NCI-H446 (cell line): ENCODE results near the gene FMN1.

Experiments used
- DNase-seq, 2 experiments: peaks; one replicate each; lab custom pipeline; 2025; lab: John Stamatoyannopoulos, UW

The FMN1 gene

GRCh38 chr15:32928876-32929275 is 265.6 kb downstream of the FMN1 start:
- no peak for DNase-seq

- no peak for DNase-seq
These were observed 267.4 kb downstream of the FMN1 start for GRCh38 chr15:32927124-32927523.

GRCh38 chr15:32923176-32923575 is 271.3 kb downstream of the FMN1 start:
- DNase-seq: no peak

- no peak for DNase-seq
These were observed 272.0 kb downstream of the FMN1 start for GRCh38 chr15:32922541-32922940.

GRCh38 chr15:32919749-32920414 is 274.6 kb downstream of the FMN1 start:
- no peak for DNase-seq

GRCh38 chr15:32918547-32918946 is 276.0 kb downstream of the FMN1 start:
- DNase-seq: no peak

GRCh38 chr15:32910839-32911238 is 283.7 kb downstream of the FMN1 start:
- no peak for DNase-seq

GRCh38 chr15:32909431-32909830 is 285.1 kb downstream of the FMN1 start:
- DNase-seq: no peak

GRCh38 chr15:32908872-32909271 is 285.6 kb downstream of the FMN1 start:
- no peak for DNase-seq

- no peak for DNase-seq
These were observed 286.2 kb downstream of the FMN1 start for GRCh38 chr15:32908135-32908801.

- no peak for DNase-seq
These were observed 289.0 kb downstream of the FMN1 start for GRCh38 chr15:32905481-32905880.

GRCh38 chr15:32904448-32904847 is 290.1 kb downstream of the FMN1 start:
- DNase-seq: no peak

GRCh38 chr15:32903591-32904290 is 290.8 kb downstream of the FMN1 start:
- no peak for DNase-seq

- no peak for DNase-seq
These were observed 292.5 kb downstream of the FMN1 start for GRCh38 chr15:32901995-32902394.

GRCh38 chr15:32901192-32901591 is 293.3 kb downstream of the FMN1 start:
- no peak for DNase-seq

- no peak for DNase-seq
These were observed 295.4 kb downstream of the FMN1 start for GRCh38 chr15:32899126-32899596.

- DNase-seq: no peak
These were observed 296.1 kb downstream of the FMN1 start for GRCh38 chr15:32898414-32898813.

- DNase-seq: no peak
These were observed 301.1 kb downstream of the FMN1 start for GRCh38 chr15:32893421-32893820.

GRCh38 chr15:32889214-32889613 is 305.3 kb downstream of the FMN1 start:
- DNase-seq: no peak

GRCh38 chr15:32888221-32888761 is 306.2 kb downstream of the FMN1 start:
- no peak for DNase-seq

GRCh38 chr15:32887090-32887489 is 307.4 kb downstream of the FMN1 start:
- DNase-seq: no peak

- DNase-seq: no peak
These were observed 308.1 kb downstream of the FMN1 start for GRCh38 chr15:32886459-32886858.

GRCh38 chr15:32885713-32886112 is 308.8 kb downstream of the FMN1 start:
- no peak for DNase-seq
